ENCODE measurements around the gene APEH. TPM values are rescaled to one million over a fixed set of nuclear protein-coding genes. Genes with fewer than 3 reads are reported as not detected.

APEH gene
- total RNA-seq, 1 donor from 2014 or later: 150 TPM

GRCh38 chr3:49642708-49643145, 31.4 kb upstream of the APEH start:
- TF ChIP-seq CTCF (conservative IDR thresholded peaks at IDR 0.05): no peak
- H3K36me3 Mint-ChIP-seq (ENCODE audit: low read depth): no peaks in the 10 kb centered on the region
- no peak overlapping the region for H3K4me3 Mint-ChIP-seq
- no peaks in the 10 kb centered on the region for H3K4me1 Mint-ChIP-seq
- no peaks in the 10 kb centered on the region for H3K9me3 Mint-ChIP-seq
- no peaks in the 10 kb centered on the region for H3K27me3 Mint-ChIP-seq (ENCODE audit: low read depth)
- DNase-seq (ENCODE audit: low read depth, low spot score): no peak
- H3K27ac Mint-ChIP-seq (ENCODE audit: unreplicated experiment): no peak overlapping the region

GRCh38 chr3:49644684-49645083, 29.5 kb upstream of the APEH start:
- no peak for DNase-seq (ENCODE audit: low read depth, low spot score)
- H3K36me3 Mint-ChIP-seq (ENCODE audit: low read depth): no peaks in the 10 kb centered on the region
- no peaks in the 10 kb centered on the region for H3K27me3 Mint-ChIP-seq (ENCODE audit: low read depth)
- H3K4me3 Mint-ChIP-seq: no peak overlapping the region
- H3K9me3 Mint-ChIP-seq: no peaks in the 10 kb centered on the region
- H3K4me1 Mint-ChIP-seq: no peaks in the 10 kb centered on the region
- H3K27ac Mint-ChIP-seq (ENCODE audit: unreplicated experiment): no peak overlapping the region
- TF ChIP-seq CTCF (conservative IDR thresholded peaks at IDR 0.05): no peak

GRCh38 chr3:49646236-49646635, 27.9 kb upstream of the APEH start:
- H3K27ac Mint-ChIP-seq (ENCODE audit: unreplicated experiment): no peak overlapping the region
- no peaks in the 10 kb centered on the region for H3K27me3 Mint-ChIP-seq (ENCODE audit: low read depth)
- H3K9me3 Mint-ChIP-seq: no peaks in the 10 kb centered on the region
- H3K4me3 Mint-ChIP-seq: no peak overlapping the region
- no peak for TF ChIP-seq CTCF (conservative IDR thresholded peaks at IDR 0.05)
- no peak for DNase-seq (ENCODE audit: low read depth, low spot score)
- H3K4me1 Mint-ChIP-seq: peaks cover 6% of the 10 kb centered on the region
- no peaks in the 10 kb centered on the region for H3K36me3 Mint-ChIP-seq (ENCODE audit: low read depth)

GRCh38 chr3:49647741-49648140, 26.4 kb upstream of the APEH start:
- DNase-seq (ENCODE audit: low read depth, low spot score): no peak
- TF ChIP-seq CTCF (conservative IDR thresholded peaks at IDR 0.05): no peak
- Mint-ChIP-seq H3K9me3 (no peaks in the 10 kb centered on the region), H3K4me3 (no peak overlapping the region), H3K4me1 (peaks cover 6% of the 10 kb centered on the region), H3K27me3 (ENCODE audit: low read depth) (no peaks in the 10 kb centered on the region), H3K27ac (ENCODE audit: unreplicated experiment) (no peak overlapping the region), H3K36me3 (ENCODE audit: low read depth) (no peaks in the 10 kb centered on the region)

GRCh38 chr3:49648354-49649019, 25.7 kb upstream of the APEH start:
- TF ChIP-seq CTCF (conservative IDR thresholded peaks at IDR 0.05): no peak
- no peak overlapping the region for H3K27ac Mint-ChIP-seq (ENCODE audit: unreplicated experiment)
- H3K4me1 Mint-ChIP-seq: peaks cover 6% of the 10 kb centered on the region
- H3K9me3 Mint-ChIP-seq: no peaks in the 10 kb centered on the region
- DNase-seq (ENCODE audit: low read depth, low spot score): no peak
- no peak overlapping the region for H3K4me3 Mint-ChIP-seq
- H3K27me3 Mint-ChIP-seq (ENCODE audit: low read depth): no peaks in the 10 kb centered on the region
- no peaks in the 10 kb centered on the region for H3K36me3 Mint-ChIP-seq (ENCODE audit: low read depth)

All from neural crest cell (in vitro differentiated cells).